Liver (tissue), 3 donors: ENCODE results near the gene TCHP.

Experiments
- GABPA ChIP-seq, 2 donors: IDR thresholded peaks in 1 of 2; conservative IDR thresholded peaks in 1 of 2; 2 replicates each; pipeline ENCODE4 v1.6.1; 2016; ENCODE audit warnings: antibody characterized with exemption in 2 of 2, mild to moderate bottlenecking in 1 of 2, moderate library complexity in 1 of 2
- REST ChIP-seq: IDR thresholded peaks from 2 replicates; pipeline ENCODE4 v1.6.1; 2016; ENCODE audit warnings: antibody characterized with exemption, mild to moderate bottlenecking
- SP1 ChIP-seq: IDR thresholded peaks from 2 replicates; pipeline ENCODE4 v1.6.1; 2018; ENCODE audit warnings: antibody characterized with exemption, mild to moderate bottlenecking
- TAF1 ChIP-seq: conservative IDR thresholded peaks from 2 replicates; pipeline ENCODE4 v1.6.1; 2016; ENCODE audit warnings: antibody characterized with exemption, mild to moderate bottlenecking
- YY1 ChIP-seq: IDR thresholded peaks from 2 replicates; pipeline ENCODE4 v1.6.1; 2016; ENCODE audit warnings: antibody characterized with exemption, mild to moderate bottlenecking
- ZBTB33 ChIP-seq: IDR thresholded peaks from 2 replicates; pipeline ENCODE4 v1.6.1; 2016; ENCODE audit warnings: antibody characterized with exemption
- TF ChIP-seq, protein P1 (sequence below): fragments of 150-350 bp; IDR thresholded peaks from 2 replicates; pipeline ENCODE4 v1.5.1; 2017; ENCODE audit warnings: improper control_type of control experiment, low read depth, low read length; ENCODE audit not compliant: missing input control
- TF ChIP-seq, protein P2 (sequence below): IDR thresholded peaks from 2 replicates; pipeline ENCODE4 v1.6.1; 2016; ENCODE audit warnings: antibody characterized with exemption
- donor health status: healthy.
- donor health status: healthy.

DNA sequence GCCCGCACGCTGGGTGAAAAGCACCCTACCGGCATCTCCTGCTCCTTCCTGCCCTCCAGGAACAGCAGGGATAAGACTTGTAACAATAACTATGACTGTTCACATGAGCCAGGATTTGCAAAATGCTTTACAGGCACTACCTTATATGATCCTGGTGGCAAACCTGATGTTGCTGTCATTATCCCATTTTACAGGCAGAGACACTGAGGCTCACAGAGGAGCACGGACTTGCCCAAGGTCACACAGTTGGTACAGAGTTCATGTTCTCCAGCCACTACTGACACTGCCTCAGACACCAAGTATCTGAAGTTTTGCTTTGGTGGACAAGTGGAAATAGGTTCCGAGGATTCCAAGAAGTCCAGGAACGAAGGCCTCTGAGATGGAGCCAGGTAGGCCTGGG, 42.4 kb upstream of the TCHP start:
- TF ChIP-seq YY1, result no peak
- TF ChIP-seq REST, result no peak
- TF ChIP-seq, protein P1, sequence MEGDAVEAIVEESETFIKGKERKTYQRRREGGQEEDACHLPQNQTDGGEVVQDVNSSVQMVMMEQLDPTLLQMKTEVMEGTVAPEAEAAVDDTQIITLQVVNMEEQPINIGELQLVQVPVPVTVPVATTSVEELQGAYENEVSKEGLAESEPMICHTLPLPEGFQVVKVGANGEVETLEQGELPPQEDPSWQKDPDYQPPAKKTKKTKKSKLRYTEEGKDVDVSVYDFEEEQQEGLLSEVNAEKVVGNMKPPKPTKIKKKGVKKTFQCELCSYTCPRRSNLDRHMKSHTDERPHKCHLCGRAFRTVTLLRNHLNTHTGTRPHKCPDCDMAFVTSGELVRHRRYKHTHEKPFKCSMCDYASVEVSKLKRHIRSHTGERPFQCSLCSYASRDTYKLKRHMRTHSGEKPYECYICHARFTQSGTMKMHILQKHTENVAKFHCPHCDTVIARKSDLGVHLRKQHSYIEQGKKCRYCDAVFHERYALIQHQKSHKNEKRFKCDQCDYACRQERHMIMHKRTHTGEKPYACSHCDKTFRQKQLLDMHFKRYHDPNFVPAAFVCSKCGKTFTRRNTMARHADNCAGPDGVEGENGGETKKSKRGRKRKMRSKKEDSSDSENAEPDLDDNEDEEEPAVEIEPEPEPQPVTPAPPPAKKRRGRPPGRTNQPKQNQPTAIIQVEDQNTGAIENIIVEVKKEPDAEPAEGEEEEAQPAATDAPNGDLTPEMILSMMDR, result no peak
- TF ChIP-seq SP1, result no peak
- TF ChIP-seq GABPA (IDR thresholded peaks at IDR 0.05 in 1 of 2, conservative IDR thresholded peaks at IDR 0.05 in 1 of 2), result no peak
- TF ChIP-seq TAF1, result no peak
- TF ChIP-seq, protein P2, sequence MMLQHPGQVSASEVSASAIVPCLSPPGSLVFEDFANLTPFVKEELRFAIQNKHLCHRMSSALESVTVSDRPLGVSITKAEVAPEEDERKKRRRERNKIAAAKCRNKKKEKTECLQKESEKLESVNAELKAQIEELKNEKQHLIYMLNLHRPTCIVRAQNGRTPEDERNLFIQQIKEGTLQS, result no peak
- no peak for TF ChIP-seq ZBTB33
